SK-N-SH (cell line): ENCODE data around the gene ZNF521. TPM values are rescaled to one million over a fixed set of nuclear protein-coding genes. Genes with fewer than 3 reads are reported as not detected.

Source experiments
- CTCF ChIA-PET: fragments of 300-600, 350-600 bp; formaldehyde crosslinking; extraction: SDS; loops from one replicate; lab custom pipeline; 2021; lab: Yijun Ruan, JAX
- POLR2A ChIA-PET: fragments of 350-600 bp; sonication (Branson Sonifier 250); formaldehyde crosslinking; extraction: SDS; loops from one replicate; lab custom pipeline; 2020; ENCODE audit warnings: antibody characterized with exemption, inconsistent platforms; lab: Yijun Ruan, JAX
- DNase-seq: peaks from one replicate; pipeline ENCODE4 v3.0.0; 2012
- H2AFZ ChIP-seq: fragments of 200-600 bp; sonication (generic); 2 replicates; pipeline ENCODE4 v1.8.1; 2016; ENCODE audit warnings: antibody characterized with exemption, mild to moderate bottlenecking, low read depth
- H3F3A ChIP-seq: fragments of 200-600 bp; sonication (generic); replicated peaks from 2 replicates; pipeline ENCODE3; 2016; ENCODE audit warnings: antibody characterized with exemption, mild to moderate bottlenecking; ENCODE audit not compliant: insufficient read depth
- H3K27ac ChIP-seq, 2 experiments: fragments of 200-500 bp in 1 of 2; fragments of 200-600 bp in 1 of 2; sonication (Bioruptor generic) in 1 of 2; sonication (generic), shearing (Covaris generic) in 1 of 2; 2 replicates each; pipeline versions ENCODE4 v1.5.1 to v1.6.1; 2014 to 2016; ENCODE audit warnings: low read depth in 2 of 2, inconsistent platforms in 1 of 2, low read length in 1 of 2, mild to moderate bottlenecking in 1 of 2, mixed read lengths in 1 of 2
- H3K27me3 ChIP-seq: fragments of 200-600 bp; sonication (generic), shearing (Covaris generic); 2 replicates; pipeline ENCODE4 v1.6.1; 2016; ENCODE audit warnings: mixed run types; ENCODE audit not compliant: insufficient read depth
- H3K36me3 ChIP-seq, 2 experiments: fragments of 200-500 bp in 1 of 2; fragments of 200-600 bp in 1 of 2; sonication (Bioruptor generic) in 1 of 2; sonication (generic) in 1 of 2; replicated peaks in 1 of 2; 2 replicates each; pipeline versions ENCODE3 to v1.5.1; 2014 to 2016; ENCODE audit warnings: low read length in 1 of 2, mild to moderate bottlenecking in 1 of 2; ENCODE audit not compliant: insufficient read depth in 2 of 2, control insufficient read depth in 1 of 2
- H3K4me1 ChIP-seq, 2 experiments: fragments of 200-500 bp in 1 of 2; fragments of 200-600 bp in 1 of 2; sonication (Bioruptor generic) in 1 of 2; sonication (generic), shearing (Covaris generic) in 1 of 2; 2 replicates each; pipeline versions ENCODE4 v1.5.1 to v1.6.1; 2014 to 2016; ENCODE audit warnings: low read depth in 1 of 2, low read length in 1 of 2, mixed run types in 1 of 2; ENCODE audit not compliant: insufficient read depth in 2 of 2, control insufficient read depth in 1 of 2
- H3K4me2 ChIP-seq: fragments of 200-600 bp; sonication (generic), shearing (Covaris generic); 2 replicates; pipeline ENCODE4 v1.6.1; 2017; ENCODE audit warnings: mixed run types
- H3K4me3 ChIP-seq, 2 experiments: fragments of 200-500 bp in 1 of 2; fragments of 200-600 bp in 1 of 2; sonication (Bioruptor generic) in 1 of 2; sonication (generic), shearing (Covaris generic) in 1 of 2; 2 replicates each; pipeline versions ENCODE4 v1.5.1 to v1.8.1; 2014 to 2016; ENCODE audit warnings: low read depth in 2 of 2, inconsistent platforms in 1 of 2, low read length in 1 of 2, mild to moderate bottlenecking in 1 of 2, mixed read lengths in 1 of 2, moderate library complexity in 1 of 2
- H3K79me2 ChIP-seq: fragments of 200-600 bp; sonication (generic); 2 replicates; pipeline ENCODE4 v1.8.1; 2017; ENCODE audit warnings: mild to moderate bottlenecking; ENCODE audit not compliant: insufficient read depth
- H3K9ac ChIP-seq: fragments of 200-600 bp; sonication (generic); 2 replicates; pipeline ENCODE4 v1.6.1; 2017; ENCODE audit warnings: mixed run types
- H3K9me2 ChIP-seq: fragments of 200-600 bp; sonication (generic); 2 replicates; pipeline ENCODE4 v1.6.1; 2017; ENCODE audit warnings: mixed run types
- H3K9me3 ChIP-seq: fragments of 200-600 bp; sonication (generic); 2 replicates; pipeline ENCODE4 v1.6.1; 2017; ENCODE audit warnings: mixed run types, mild to moderate bottlenecking, moderate library complexity
- H4K20me1 ChIP-seq: fragments of 200-600 bp; sonication (generic); 2 replicates; pipeline ENCODE4 v1.6.1; 2017; ENCODE audit warnings: mild to moderate bottlenecking, mixed run types; ENCODE audit not compliant: insufficient read depth
- EP300 ChIP-seq, 2 experiments: IDR thresholded peaks; 2 replicates each; pipeline versions ENCODE4 v1.4.0 to v1.6.1; 2012; ENCODE audit warnings: borderline replicate concordance in 1 of 2, low read depth in 1 of 2, low read length in 1 of 2
- EZH2phosphoT487 ChIP-seq: fragments of 200-600 bp; sonication (generic); IDR thresholded peaks from 2 replicates; pipeline ENCODE4 v1.6.1; 2017; ENCODE audit warnings: low read depth, mixed run types, mild to moderate bottlenecking, antibody characterized with exemption, moderate library complexity, borderline replicate concordance
- FOSL2 ChIP-seq: IDR thresholded peaks from 2 replicates; pipeline ENCODE4 v1.4.0; 2012; ENCODE audit warnings: low read depth, mild to moderate bottlenecking, moderate library complexity, borderline replicate concordance
- JUND ChIP-seq: IDR thresholded peaks from 2 replicates; pipeline ENCODE4 v1.4.0; 2012
- MEF2A ChIP-seq: IDR thresholded peaks from 2 replicates; pipeline ENCODE4 v1.4.0; 2012; ENCODE audit warnings: low read depth, borderline replicate concordance
- NFIC ChIP-seq: IDR thresholded peaks from 2 replicates; pipeline ENCODE4 v1.4.0; 2012; ENCODE audit warnings: borderline replicate concordance
- POLR2AphosphoS5 ChIP-seq: IDR thresholded peaks from 2 replicates; pipeline ENCODE4 v1.6.1; 2012; ENCODE audit warnings: low read depth, low read length
- RAD21 ChIP-seq: IDR thresholded peaks from 2 replicates; pipeline ENCODE4 v1.6.1; 2012; ENCODE audit warnings: mild to moderate bottlenecking, low read length
- RFX5 ChIP-seq: IDR thresholded peaks from 2 replicates; pipeline ENCODE4 v1.6.1; 2012; ENCODE audit warnings: mild to moderate bottlenecking, improper control_type of control experiment, low read length
- RXRA ChIP-seq: IDR thresholded peaks from 2 replicates; pipeline ENCODE4 v1.4.0; 2012; ENCODE audit warnings: low read depth, mild to moderate bottlenecking, borderline replicate concordance
- SIN3A ChIP-seq: IDR thresholded peaks from 2 replicates; pipeline ENCODE4 v1.6.1; 2012; ENCODE audit warnings: low read depth, mild to moderate bottlenecking, low read length, moderate library complexity, borderline replicate concordance
- SMC3 ChIP-seq: IDR thresholded peaks from 2 replicates; pipeline ENCODE4 v1.6.1; 2012; ENCODE audit warnings: low read depth, low read length, improper control_type of control experiment
- TCF12 ChIP-seq: IDR thresholded peaks from 2 replicates; pipeline ENCODE4 v1.4.0; 2012
- TEAD4 ChIP-seq: IDR thresholded peaks from 2 replicates; pipeline ENCODE4 v1.4.0; 2012; ENCODE audit warnings: mild to moderate bottlenecking, borderline replicate concordance; ENCODE audit not compliant: insufficient read depth
- WGBS: methylation state at CpG from one replicate; pipeline ENCODE4 v1.1.6; 2017; ENCODE audit warnings: low lambda C conversion rate; 5-methylcytosine and 5-hydroxymethylcytosine counted together
- polyA plus RNA-seq, 3 experiments: library from polyadenylated mRNA; depleted of rRNA; stranded (reverse); fragments of >200 nt; gene quantifications; 2 replicates each; pipeline ENCODE4 v1.2.3, GENCODE V29; 2012
- TF ChIP-seq, protein P1 (sequence below): fragments of 200-600 bp; sonication (generic); IDR thresholded peaks from 2 replicates; pipeline ENCODE4 v1.6.1; 2017; ENCODE audit warnings: antibody characterized with exemption, mild to moderate bottlenecking, moderate library complexity
- TF ChIP-seq, protein P2 (sequence below): IDR thresholded peaks from 2 replicates; pipeline ENCODE4 v1.6.1; 2012; ENCODE audit warnings: mild to moderate bottlenecking, low read depth, low read length, moderate library complexity
- TF ChIP-seq, protein P3 (sequence below): IDR thresholded peaks from 2 replicates; pipeline ENCODE4 v1.4.0; 2012; ENCODE audit warnings: low read depth
- TF ChIP-seq, protein P4 (sequence below): IDR thresholded peaks from 2 replicates; pipeline ENCODE4 v1.4.0; 2012; ENCODE audit warnings: low read depth, borderline replicate concordance
- TF ChIP-seq, protein P5 (sequence below): fragments of 150-350 bp; IDR thresholded peaks from 2 replicates; pipeline ENCODE4 v1.6.1; 2017; ENCODE audit warnings: antibody characterized with exemption, low read length, low read depth, borderline replicate concordance
- TF ChIP-seq, protein P6 (sequence below): fragments of 150-350 bp; IDR thresholded peaks from 2 replicates; pipeline ENCODE4 v1.6.1; 2016; ENCODE audit warnings: mild to moderate bottlenecking, low read depth, low read length

The ZNF521 gene
- polyA plus RNA-seq, 1 of the 3 experiments (the other 2 are of a cell fraction) = 14.1 TPM

DNA sequence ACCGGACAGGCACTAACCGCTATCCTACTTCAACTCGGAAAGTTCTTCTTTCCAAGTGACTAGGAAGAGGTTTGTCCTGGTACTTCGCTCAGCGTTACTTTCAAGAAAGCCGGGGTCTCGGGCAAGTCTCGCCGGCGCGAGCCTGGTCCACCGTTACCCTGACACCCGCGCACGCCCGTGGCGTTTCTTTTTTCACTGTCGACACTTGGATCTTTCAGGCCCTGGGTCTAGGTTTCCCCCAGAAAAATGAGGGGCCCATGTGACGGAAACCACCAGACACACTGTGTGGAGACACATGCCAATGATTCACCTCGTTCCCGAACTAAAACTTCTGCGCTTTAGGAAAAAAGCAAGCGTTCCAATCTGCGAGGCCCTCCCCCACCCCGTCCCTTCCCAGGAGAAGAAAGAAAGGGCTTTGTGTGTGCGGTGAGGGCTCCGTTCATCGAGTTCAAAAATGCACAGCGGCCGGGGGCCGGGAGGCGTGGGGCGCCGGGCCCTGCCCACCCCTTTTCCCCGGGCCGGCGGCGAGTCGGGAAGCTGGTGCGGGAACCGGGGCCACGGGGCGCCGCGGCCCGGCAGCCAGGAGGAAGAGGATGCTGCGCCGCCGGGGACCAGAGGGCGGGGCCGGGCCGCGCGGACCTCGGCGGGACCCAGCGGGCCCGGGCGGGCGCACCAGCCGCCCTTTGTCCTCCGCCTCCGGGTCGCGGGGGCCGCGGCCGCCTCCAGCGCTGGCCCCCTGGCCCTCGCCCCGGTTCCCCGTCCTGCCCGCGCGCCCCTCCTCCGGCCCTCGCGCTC lies 2.6 kb downstream of the ZNF521 start (continued):
- TF ChIP-seq, protein P1, sequence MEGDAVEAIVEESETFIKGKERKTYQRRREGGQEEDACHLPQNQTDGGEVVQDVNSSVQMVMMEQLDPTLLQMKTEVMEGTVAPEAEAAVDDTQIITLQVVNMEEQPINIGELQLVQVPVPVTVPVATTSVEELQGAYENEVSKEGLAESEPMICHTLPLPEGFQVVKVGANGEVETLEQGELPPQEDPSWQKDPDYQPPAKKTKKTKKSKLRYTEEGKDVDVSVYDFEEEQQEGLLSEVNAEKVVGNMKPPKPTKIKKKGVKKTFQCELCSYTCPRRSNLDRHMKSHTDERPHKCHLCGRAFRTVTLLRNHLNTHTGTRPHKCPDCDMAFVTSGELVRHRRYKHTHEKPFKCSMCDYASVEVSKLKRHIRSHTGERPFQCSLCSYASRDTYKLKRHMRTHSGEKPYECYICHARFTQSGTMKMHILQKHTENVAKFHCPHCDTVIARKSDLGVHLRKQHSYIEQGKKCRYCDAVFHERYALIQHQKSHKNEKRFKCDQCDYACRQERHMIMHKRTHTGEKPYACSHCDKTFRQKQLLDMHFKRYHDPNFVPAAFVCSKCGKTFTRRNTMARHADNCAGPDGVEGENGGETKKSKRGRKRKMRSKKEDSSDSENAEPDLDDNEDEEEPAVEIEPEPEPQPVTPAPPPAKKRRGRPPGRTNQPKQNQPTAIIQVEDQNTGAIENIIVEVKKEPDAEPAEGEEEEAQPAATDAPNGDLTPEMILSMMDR = no peak
- peak; percentile 1; the same call in 1 of the 2 replicates for TF ChIP-seq POLR2AphosphoS5
- TF ChIP-seq SMC3 = no peak
- no peak for TF ChIP-seq EP300 (IDR thresholded peaks at IDR 0.05; ENCODE audit: borderline replicate concordance in 1 of 2, low read depth in 1 of 2, low read length in 1 of 2)
- TF ChIP-seq TEAD4 = no peak
- no peak for TF ChIP-seq NFIC
- TF ChIP-seq JUND = no peak
- TF ChIP-seq, all 33 proteins: peak for 2

DNA sequence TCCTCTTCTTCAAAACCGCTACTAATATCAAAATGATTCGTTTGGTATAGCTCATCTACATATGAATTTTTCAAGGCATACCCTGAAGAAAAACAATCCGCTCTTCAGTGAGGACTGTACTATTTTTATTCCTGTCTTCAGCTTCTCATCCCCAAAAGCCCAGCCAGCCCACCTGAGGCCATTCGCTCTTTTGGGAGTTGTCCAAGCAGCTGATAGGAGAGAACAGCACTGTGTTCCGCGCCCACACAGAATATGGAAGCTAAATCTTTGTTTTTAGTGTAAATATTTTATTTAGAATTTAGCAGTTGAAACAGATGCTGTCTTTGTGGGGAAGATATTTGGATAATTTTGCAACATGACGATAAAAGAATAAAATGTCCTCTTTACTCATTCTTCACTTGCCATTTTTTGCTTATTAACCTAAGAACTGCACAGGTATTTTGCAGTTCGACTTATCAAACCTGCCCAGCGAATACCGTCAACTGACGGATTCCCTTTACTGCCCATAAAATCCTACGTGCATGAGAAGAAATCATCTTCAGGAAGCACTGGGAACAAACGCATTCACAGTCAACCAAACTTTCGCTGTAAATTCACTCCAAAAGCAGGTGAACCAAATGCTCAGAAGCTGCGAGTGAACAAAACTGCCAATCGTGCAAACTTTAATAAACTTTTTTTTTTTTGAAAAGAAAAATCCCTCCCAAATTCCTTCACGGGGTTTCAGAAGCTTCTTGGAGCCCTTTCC lies 3.4 kb downstream of the ZNF521 start:
- Histone ChIP-seq H3K27ac (peak overlapping the region in 1 of 2 experiments; percentile 53; a peak in 1 of 4 replicates), H3K36me3 (no peaks in the 10 kb centered on the region), H3K9me2 (no peaks in the 10 kb centered on the region), H3K4me1 (peaks cover 0 to 3% of the 10 kb centered on the region in 2 experiments; a peak in 3 of 4 replicates), H3K4me3 (peak overlapping the region in 1 of 2 experiments; percentile 80; a peak in 1 of 4 replicates), H3K9ac (no peak overlapping the region), H3F3A (peaks cover 15% of the 10 kb centered on the region), H2AFZ (0 out of 2 replicates have a peak overlapping the region, but pooled peaks have one; percentile 81), H3K79me2 (peaks cover 21% of the 10 kb centered on the region; the same call in 1 of the 2 replicates), H3K4me2 (peak overlapping the region; percentile 85), H3K9me3 (no peaks in the 10 kb centered on the region), H4K20me1 (no peaks in the 10 kb centered on the region), H3K27me3 (no peaks in the 10 kb centered on the region; the same call in 1 of the 2 replicates)
- WGBS = 93% methylated on average over 17 of the region's 17 CpGs
- DNase-seq = no peak
- CTCF ChIA-PET = interaction anchor here (0.6 kb wide), 1 partner anchor 60 kb away, joined by 4 read pairs; no protein-coding TSS in a partner anchor
- POLR2A ChIA-PET = no interaction called here
- TF ChIP-seq, protein P2, sequence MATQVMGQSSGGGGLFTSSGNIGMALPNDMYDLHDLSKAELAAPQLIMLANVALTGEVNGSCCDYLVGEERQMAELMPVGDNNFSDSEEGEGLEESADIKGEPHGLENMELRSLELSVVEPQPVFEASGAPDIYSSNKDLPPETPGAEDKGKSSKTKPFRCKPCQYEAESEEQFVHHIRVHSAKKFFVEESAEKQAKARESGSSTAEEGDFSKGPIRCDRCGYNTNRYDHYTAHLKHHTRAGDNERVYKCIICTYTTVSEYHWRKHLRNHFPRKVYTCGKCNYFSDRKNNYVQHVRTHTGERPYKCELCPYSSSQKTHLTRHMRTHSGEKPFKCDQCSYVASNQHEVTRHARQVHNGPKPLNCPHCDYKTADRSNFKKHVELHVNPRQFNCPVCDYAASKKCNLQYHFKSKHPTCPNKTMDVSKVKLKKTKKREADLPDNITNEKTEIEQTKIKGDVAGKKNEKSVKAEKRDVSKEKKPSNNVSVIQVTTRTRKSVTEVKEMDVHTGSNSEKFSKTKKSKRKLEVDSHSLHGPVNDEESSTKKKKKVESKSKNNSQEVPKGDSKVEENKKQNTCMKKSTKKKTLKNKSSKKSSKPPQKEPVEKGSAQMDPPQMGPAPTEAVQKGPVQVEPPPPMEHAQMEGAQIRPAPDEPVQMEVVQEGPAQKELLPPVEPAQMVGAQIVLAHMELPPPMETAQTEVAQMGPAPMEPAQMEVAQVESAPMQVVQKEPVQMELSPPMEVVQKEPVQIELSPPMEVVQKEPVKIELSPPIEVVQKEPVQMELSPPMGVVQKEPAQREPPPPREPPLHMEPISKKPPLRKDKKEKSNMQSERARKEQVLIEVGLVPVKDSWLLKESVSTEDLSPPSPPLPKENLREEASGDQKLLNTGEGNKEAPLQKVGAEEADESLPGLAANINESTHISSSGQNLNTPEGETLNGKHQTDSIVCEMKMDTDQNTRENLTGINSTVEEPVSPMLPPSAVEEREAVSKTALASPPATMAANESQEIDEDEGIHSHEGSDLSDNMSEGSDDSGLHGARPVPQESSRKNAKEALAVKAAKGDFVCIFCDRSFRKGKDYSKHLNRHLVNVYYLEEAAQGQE = no peak
- TF ChIP-seq JUND (no peak), RXRA (no peak), SIN3A (no peak), RAD21 (no peak), EP300 (IDR thresholded peaks at IDR 0.05; ENCODE audit: borderline replicate concordance in 1 of 2, low read depth in 1 of 2, low read length in 1 of 2) (no peak), EZH2phosphoT487 (no peak), MEF2A (no peak), RFX5 (no peak), TCF12 (no peak), FOSL2 (no peak)
- TF ChIP-seq, protein P3, sequence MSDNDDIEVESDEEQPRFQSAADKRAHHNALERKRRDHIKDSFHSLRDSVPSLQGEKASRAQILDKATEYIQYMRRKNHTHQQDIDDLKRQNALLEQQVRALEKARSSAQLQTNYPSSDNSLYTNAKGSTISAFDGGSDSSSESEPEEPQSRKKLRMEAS = no peak
- TF ChIP-seq, protein P4, sequence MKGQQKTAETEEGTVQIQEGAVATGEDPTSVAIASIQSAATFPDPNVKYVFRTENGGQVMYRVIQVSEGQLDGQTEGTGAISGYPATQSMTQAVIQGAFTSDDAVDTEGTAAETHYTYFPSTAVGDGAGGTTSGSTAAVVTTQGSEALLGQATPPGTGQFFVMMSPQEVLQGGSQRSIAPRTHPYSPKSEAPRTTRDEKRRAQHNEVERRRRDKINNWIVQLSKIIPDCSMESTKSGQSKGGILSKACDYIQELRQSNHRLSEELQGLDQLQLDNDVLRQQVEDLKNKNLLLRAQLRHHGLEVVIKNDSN = no peak
- TF ChIP-seq, protein P5, sequence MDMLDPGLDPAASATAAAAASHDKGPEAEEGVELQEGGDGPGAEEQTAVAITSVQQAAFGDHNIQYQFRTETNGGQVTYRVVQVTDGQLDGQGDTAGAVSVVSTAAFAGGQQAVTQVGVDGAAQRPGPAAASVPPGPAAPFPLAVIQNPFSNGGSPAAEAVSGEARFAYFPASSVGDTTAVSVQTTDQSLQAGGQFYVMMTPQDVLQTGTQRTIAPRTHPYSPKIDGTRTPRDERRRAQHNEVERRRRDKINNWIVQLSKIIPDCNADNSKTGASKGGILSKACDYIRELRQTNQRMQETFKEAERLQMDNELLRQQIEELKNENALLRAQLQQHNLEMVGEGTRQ = no peak
- TF ChIP-seq, protein P6, sequence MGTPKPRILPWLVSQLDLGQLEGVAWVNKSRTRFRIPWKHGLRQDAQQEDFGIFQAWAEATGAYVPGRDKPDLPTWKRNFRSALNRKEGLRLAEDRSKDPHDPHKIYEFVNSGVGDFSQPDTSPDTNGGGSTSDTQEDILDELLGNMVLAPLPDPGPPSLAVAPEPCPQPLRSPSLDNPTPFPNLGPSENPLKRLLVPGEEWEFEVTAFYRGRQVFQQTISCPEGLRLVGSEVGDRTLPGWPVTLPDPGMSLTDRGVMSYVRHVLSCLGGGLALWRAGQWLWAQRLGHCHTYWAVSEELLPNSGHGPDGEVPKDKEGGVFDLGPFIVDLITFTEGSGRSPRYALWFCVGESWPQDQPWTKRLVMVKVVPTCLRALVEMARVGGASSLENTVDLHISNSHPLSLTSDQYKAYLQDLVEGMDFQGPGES = no peak
